Measurements from ENCODE around the gene DPRX. TPM values are rescaled to one million over a fixed set of nuclear protein-coding genes. Genes with fewer than 3 reads are reported as not detected.

The DPRX gene
- not detected for polyA plus RNA-seq

DNA sequence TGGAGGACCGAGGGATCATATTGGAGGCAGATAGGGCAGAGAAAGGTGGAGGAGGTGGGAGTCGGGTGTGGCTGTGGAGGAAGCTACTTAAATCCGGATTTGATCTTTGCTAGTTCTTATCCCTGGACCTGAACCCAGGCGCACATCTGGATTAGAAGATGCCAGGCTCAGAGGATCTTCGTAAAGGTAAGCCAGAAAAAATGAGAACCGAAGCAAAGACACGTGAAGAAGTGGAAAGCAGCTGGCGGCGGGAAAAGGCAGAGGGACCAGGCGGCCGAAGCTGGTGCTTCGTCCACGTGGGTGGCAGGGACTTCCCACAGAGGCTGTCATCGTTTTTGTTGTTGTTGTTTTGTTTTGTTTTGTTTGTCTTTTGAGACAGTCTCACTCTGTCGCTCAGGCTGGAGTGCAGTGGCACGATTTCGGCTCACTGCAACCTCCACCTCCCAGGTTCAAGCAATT is at the start of gene DPRX:
Gene DPRX (plus strand): TSS at position 51 of the 459 bp plus-strand sequence. CDS start 108 bp downstream, at position 159.
- DNase-seq, result no peak
- no peak within 1 kb of the TSS for H3K27ac Mint-ChIP-seq
- H3K4me1 Mint-ChIP-seq, result no peaks in the 10 kb centered on the region
- H3K36me3 Mint-ChIP-seq, result no peaks in the 10 kb centered on the region
- H3K27me3 Mint-ChIP-seq (ENCODE audit: low read depth in 3 of 3), result peaks cover 1 to 8% (median 7%) of the 10 kb centered on the region in 3 donors
- no peaks in the 10 kb centered on the region for H3K9me3 Mint-ChIP-seq
- H3K4me3 Mint-ChIP-seq, result no peak within 1 kb of the TSS

- Mint-ChIP-seq H3K27ac (no peak overlapping the region), H3K4me1 (no peaks in the 10 kb centered on the region), H3K36me3 (peaks cover 10 to 19% (median 18%) of the 10 kb centered on the region in 3 donors), H3K9me3 (peaks cover 17 to 53% (median 28%) of the 10 kb centered on the region in 6 donors), H3K27me3 (ENCODE audit: low read depth in 3 of 3) (peaks cover 0 to 4% (median 2%) of the 10 kb centered on the region in 3 donors), H3K4me3 (no peak overlapping the region)
- DNase-seq, result no peak
These were observed 48.6 kb upstream of the DPRX start for GRCh38 chr19:53583181-53583580.

- Mint-ChIP-seq H3K36me3 (no peaks in the 10 kb centered on the region), H3K9me3 (peaks cover 2 to 25% (median 7%) of the 10 kb centered on the region in 6 donors), H3K27me3 (ENCODE audit: low read depth in 3 of 3) (peaks cover 0 to under 1% (median under 1%) of the 10 kb centered on the region in 3 donors), H3K4me1 (no peaks in the 10 kb centered on the region), H3K4me3 (no peak overlapping the region), H3K27ac (no peak overlapping the region)
- DNase-seq, result no peak
These were observed 45.5 kb upstream of the DPRX start for GRCh38 chr19:53586277-53586691.

GRCh38 chr19:53594811-53595509 is 36.8 kb upstream of the DPRX start:
- Mint-ChIP-seq H3K36me3 (no peaks in the 10 kb centered on the region), H3K4me3 (no peak overlapping the region), H3K27me3 (ENCODE audit: low read depth in 3 of 3) (peaks cover 0 to 2% (median 2%) of the 10 kb centered on the region in 3 donors), H3K27ac (no peak overlapping the region), H3K4me1 (no peaks in the 10 kb centered on the region), H3K9me3 (no peaks in the 10 kb centered on the region)
- no peak for DNase-seq

DNA sequence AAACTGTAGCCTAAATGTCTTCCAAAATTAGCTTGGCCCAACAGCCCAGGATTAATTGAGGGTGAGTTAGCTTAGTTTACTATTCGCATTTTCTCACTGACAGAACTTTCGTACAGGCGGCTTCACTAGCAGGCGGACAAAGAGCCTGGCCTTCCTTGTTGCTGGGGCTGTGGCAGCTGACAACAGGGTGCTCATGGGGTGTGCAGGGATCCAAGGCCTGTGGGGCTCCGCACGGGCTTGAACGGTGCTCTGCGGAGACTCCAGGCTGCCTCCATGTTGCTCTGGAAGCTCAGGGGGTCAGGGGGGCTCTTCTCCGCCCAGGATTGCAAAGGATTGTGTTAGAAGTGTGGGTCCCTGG is 36.3 kb upstream of the DPRX start:
- Mint-ChIP-seq H3K4me3 (no peak overlapping the region), H3K9me3 (no peaks in the 10 kb centered on the region), H3K4me1 (no peaks in the 10 kb centered on the region), H3K36me3 (no peaks in the 10 kb centered on the region), H3K27me3 (ENCODE audit: low read depth in 3 of 3) (peaks cover 0 to 2% (median 2%) of the 10 kb centered on the region in 3 donors), H3K27ac (no peak overlapping the region)
- DNase-seq, result no peak

DNA sequence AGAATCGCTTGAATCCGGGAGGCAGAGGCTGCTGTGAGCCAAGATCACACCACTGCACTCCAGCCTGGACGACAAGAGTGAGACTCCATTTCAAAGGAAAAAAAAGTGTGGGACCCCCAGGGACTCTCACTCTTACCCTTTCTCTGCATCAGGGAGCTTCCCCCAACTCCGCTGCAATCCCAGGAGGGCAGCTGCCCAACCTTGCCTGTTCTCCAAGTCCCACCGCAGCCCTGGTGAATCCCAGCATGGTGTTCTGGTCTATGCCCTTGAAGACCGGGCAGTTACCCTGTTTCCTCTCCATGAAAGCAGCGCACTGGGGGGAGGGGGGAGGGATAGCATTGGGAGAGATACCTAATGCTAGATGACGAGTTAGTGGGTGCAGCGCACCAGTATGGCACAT is 35.7 kb upstream of the DPRX start:
- Mint-ChIP-seq H3K4me3 (no peak overlapping the region), H3K27ac (no peak overlapping the region)
- DNase-seq, result no peak

GRCh38 chr19:53597023-53597422 is 34.8 kb upstream of the DPRX start:
- H3K27ac Mint-ChIP-seq, result no peak overlapping the region
- H3K4me1 Mint-ChIP-seq, result no peaks in the 10 kb centered on the region
- H3K27me3 Mint-ChIP-seq (ENCODE audit: low read depth in 3 of 3), result peaks cover 0 to 6% (median 0%) of the 10 kb centered on the region in 3 donors
- DNase-seq, result no peak
- no peaks in the 10 kb centered on the region for H3K9me3 Mint-ChIP-seq
- H3K4me3 Mint-ChIP-seq, result no peak overlapping the region
- no peaks in the 10 kb centered on the region for H3K36me3 Mint-ChIP-seq

More for the DNA sequence above, 35.7 kb upstream of the DPRX start:
- H3K4me1 Mint-ChIP-seq, result no peaks in the 10 kb centered on the region
- peaks cover 0 to 2% (median 2%) of the 10 kb centered on the region in 3 donors for H3K27me3 Mint-ChIP-seq (ENCODE audit: low read depth in 3 of 3)
- no peaks in the 10 kb centered on the region for H3K36me3 Mint-ChIP-seq
- H3K9me3 Mint-ChIP-seq, result no peaks in the 10 kb centered on the region

DNA sequence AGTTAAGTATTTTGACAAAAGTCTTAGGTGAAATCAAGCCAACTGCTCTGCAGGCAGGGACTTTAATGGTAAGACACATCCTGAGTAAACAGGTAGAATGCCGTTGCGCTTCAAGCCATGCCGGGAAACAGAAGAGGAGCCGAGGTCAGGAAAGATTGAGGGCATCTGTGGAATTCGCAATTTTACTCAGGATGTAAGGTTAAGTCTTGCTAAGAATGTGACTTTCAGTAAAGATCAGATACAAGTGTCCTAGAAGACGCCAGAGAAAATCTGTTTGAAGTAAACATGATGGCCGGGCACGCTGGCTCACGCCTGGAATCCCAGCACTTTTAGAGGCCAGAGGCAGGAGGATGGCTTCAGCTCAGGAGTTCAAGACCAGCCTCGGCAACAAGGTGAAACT is 33.4 kb upstream of the DPRX start:
- Mint-ChIP-seq H3K4me1 (no peaks in the 10 kb centered on the region), H3K36me3 (no peaks in the 10 kb centered on the region), H3K27ac (peak overlapping the region in 1 of 6 donors; percentile 30), H3K9me3 (peaks cover 0 to under 1% (median 0%) of the 10 kb centered on the region in 6 donors), H3K27me3 (ENCODE audit: low read depth in 3 of 3) (peaks cover 0 to 6% (median 0%) of the 10 kb centered on the region in 3 donors), H3K4me3 (no peak overlapping the region)
- DNase-seq, result no peak

- Mint-ChIP-seq H3K36me3 (no peaks in the 10 kb centered on the region), H3K4me3 (no peak overlapping the region), H3K9me3 (peaks cover 0 to 1% (median 0%) of the 10 kb centered on the region in 6 donors), H3K4me1 (no peaks in the 10 kb centered on the region), H3K27ac (no peak overlapping the region), H3K27me3 (ENCODE audit: low read depth in 3 of 3) (peaks cover 0 to 6% (median 0%) of the 10 kb centered on the region in 3 donors)
- DNase-seq, result no peak
These were observed 31.6 kb upstream of the DPRX start for GRCh38 chr19:53600217-53600616.

DNA sequence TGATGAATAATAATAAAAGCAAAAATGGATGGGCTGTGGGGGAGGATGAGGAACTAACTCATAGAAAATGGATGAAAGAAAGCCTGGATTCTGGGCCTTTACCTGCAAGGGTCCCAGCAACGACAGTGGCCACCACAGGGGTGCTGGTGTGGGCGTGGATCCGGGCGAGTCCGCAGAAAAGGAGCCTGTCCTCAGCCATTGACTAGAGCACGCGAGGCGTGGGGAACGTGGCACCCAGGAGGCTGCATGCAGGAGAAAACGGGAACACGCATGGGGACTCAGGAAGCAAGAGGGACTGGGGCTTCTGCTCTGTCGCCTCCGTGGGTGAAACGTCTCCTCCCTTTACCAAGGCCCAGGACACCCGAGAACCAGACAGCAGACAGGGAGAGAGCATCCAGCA is 25.8 kb upstream of the DPRX start:
- peaks cover 0 to 1% (median 0%) of the 10 kb centered on the region in 6 donors for H3K9me3 Mint-ChIP-seq
- H3K27ac Mint-ChIP-seq, result no peak overlapping the region
- DNase-seq, result no peak
- H3K4me1 Mint-ChIP-seq, result no peaks in the 10 kb centered on the region
- H3K36me3 Mint-ChIP-seq, result no peaks in the 10 kb centered on the region
- peaks cover 0 to 4% (median 0%) of the 10 kb centered on the region in 3 donors for H3K27me3 Mint-ChIP-seq (ENCODE audit: low read depth in 3 of 3)
- H3K4me3 Mint-ChIP-seq, result no peak overlapping the region

DNA sequence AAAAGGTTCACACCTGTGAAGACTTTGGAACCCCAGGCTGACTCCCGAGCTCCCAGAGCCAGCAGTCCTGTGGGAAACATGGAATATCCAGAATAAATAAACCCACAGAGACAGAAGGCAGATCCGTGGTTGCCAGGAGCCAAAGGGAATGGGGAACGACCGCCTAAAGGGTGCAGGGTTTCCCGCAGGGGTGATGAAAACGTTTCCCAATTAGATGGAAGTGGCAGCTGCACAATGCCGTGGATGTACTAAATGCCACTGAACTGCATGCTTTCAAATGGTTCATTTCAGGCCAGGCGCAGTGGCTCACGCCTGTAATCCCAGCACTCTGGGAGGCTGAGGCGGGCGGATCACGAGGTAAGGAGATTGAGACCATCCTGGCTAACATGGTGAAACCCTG is 23.4 kb upstream of the DPRX start:
- no peak overlapping the region for H3K4me3 Mint-ChIP-seq
- no peaks in the 10 kb centered on the region for H3K36me3 Mint-ChIP-seq
- no peaks in the 10 kb centered on the region for H3K4me1 Mint-ChIP-seq
- H3K27me3 Mint-ChIP-seq (ENCODE audit: low read depth in 3 of 3), result no peaks in the 10 kb centered on the region
- no peak overlapping the region for H3K27ac Mint-ChIP-seq
- no peak for DNase-seq
- H3K9me3 Mint-ChIP-seq, result peaks cover 0 to under 1% (median 0%) of the 10 kb centered on the region in 6 donors

DNA sequence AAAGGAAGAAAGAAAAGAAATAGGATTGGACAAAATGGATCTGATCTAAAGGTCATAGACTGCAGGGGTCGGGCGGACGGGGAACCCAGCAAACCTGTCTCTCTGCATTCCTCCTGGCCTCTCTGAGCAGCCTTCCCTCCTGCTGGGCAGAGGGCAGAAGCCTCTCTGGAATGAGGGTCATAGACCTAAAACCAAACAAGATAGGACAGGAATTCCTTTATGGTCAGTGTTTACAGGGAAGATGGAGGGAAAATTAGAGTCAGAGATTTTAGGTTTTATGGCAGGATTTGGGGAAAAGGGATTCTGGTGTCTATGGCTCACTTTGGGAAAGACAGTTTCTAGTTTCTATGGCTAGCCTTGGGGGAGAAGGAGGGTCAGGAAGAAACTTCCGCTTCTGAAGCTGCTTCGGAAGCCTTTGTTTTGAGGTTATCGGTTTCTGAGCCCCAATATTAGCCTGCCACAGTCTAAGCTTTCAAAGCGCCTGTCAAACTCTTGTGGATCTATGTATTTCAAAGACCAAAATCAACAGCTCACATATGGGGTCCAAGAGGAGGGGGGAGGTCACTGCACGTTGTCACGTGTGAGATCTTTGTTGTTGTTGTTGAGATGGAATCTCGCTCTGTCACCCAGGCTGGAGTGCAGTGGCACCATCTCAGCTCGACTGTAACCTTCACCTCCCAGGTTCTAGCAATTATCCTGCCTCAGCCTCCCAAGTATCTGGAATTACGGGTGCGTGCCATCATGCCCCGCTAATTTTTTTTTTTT is 18.9 kb upstream of the DPRX start:
- peaks cover 0 to 2% (median 0%) of the 10 kb centered on the region in 3 donors for H3K27me3 Mint-ChIP-seq (ENCODE audit: low read depth in 3 of 3)
- no peak for DNase-seq
- no peaks in the 10 kb centered on the region for H3K9me3 Mint-ChIP-seq
- no peak overlapping the region for H3K4me3 Mint-ChIP-seq
- no peaks in the 10 kb centered on the region for H3K4me1 Mint-ChIP-seq
- H3K27ac Mint-ChIP-seq, result no peak overlapping the region
- no peaks in the 10 kb centered on the region for H3K36me3 Mint-ChIP-seq

- Mint-ChIP-seq H3K27ac (no peak overlapping the region), H3K36me3 (no peaks in the 10 kb centered on the region), H3K27me3 (ENCODE audit: low read depth in 3 of 3) (peaks cover 2 to 7% (median 4%) of the 10 kb centered on the region in 3 donors), H3K4me1 (peaks cover 0 to 1% of the 10 kb centered on the region in 2 donors), H3K4me3 (no peak overlapping the region), H3K9me3 (peaks cover 0 to 2% (median 0%) of the 10 kb centered on the region in 6 donors)
- DNase-seq, result no peak
These were observed 9.7 kb upstream of the DPRX start for GRCh38 chr19:53621885-53622740.
